BLaER1 (cell line): ENCODE results near the gene ENG.
"Not testable (repeated sequence)": the region's sequence is repeated elsewhere in the genome, so short reads cannot be mapped to it uniquely, and the experiment has no call there.

Experiments
- H3K27ac ChIP-seq: shearing (Covaris generic); formaldehyde crosslinking; 2 replicates; pipeline ENCODE4 v1.8.1; 2022
- H3K27me3 ChIP-seq: shearing (Covaris generic); formaldehyde crosslinking; 2 replicates; pipeline ENCODE4 v1.8.1; 2022
- H3K36me3 ChIP-seq: shearing (Covaris generic); formaldehyde crosslinking; 2 replicates; pipeline ENCODE4 v1.8.1; 2022
- H3K4me1 ChIP-seq: shearing (Covaris generic); formaldehyde crosslinking; 2 replicates; pipeline ENCODE4 v1.8.1; 2022
- H3K4me2 ChIP-seq: shearing (Covaris generic); formaldehyde crosslinking; 2 replicates; pipeline ENCODE4 v1.8.1; 2022
- H3K4me3 ChIP-seq: shearing (Covaris generic); formaldehyde crosslinking; 2 replicates; pipeline ENCODE4 v1.8.1; 2022
- H3K9ac ChIP-seq: shearing (Covaris generic); formaldehyde crosslinking; 2 replicates; pipeline ENCODE4 v1.8.1; 2022
- H3K9me3 ChIP-seq: shearing (Covaris generic); formaldehyde crosslinking; 2 replicates; pipeline ENCODE4 v1.8.1; 2022
- H4K20me1 ChIP-seq: shearing (Covaris generic); formaldehyde crosslinking; 2 replicates; pipeline ENCODE4 v1.8.1; 2022
- Cebpa-rat ChIP-seq: shearing (Covaris generic); IDR thresholded peaks from 2 replicates; pipeline ENCODE4 v1.8.1; 2022

ENG gene

DNA sequence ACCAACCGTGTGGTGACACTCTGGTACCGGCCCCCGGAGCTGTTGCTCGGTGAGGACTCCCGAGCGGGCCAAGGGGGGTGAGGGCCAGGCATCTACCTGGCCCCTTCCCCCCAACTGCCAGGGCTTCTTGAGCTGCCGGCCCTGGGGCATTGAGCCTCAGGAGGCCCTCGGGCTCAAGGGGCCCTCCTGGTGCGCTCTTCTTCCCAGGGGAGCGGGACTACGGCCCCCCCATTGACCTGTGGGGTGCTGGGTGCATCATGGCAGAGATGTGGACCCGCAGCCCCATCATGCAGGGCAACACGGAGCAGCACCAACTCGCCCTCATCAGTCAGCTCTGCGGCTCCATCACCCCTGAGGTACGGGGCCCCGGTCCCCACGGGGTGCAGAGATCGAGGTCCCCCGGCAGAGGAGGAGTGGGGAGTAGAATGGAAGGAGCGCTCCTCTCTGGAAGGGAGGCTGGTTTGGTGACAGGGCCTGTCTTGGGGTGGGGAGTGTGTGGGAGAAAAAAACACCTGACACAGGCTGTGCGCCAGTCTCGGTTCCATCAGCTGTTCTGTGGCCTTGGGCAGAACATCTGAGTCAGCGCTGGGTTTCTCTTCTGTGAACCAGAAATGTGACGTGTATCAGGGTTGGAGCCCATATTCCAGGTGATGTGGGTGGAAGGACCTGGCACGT lies 66.0 kb downstream of the ENG start:
- H3K9ac ChIP-seq: peak overlapping the region; percentile 98
- no peaks in the 10 kb centered on the region for H3K27me3 ChIP-seq
- H4K20me1 ChIP-seq: peaks cover 55% of the 10 kb centered on the region
- H3K4me3 ChIP-seq: peak overlapping the region; percentile 96
- H3K27ac ChIP-seq: peak overlapping the region; percentile 98
- H3K9me3 ChIP-seq: no peaks in the 10 kb centered on the region
- H3K4me1 ChIP-seq: peaks cover 79% of the 10 kb centered on the region
- H3K4me2 ChIP-seq: peak overlapping the region; percentile 92
- no peak for TF ChIP-seq Cebpa-rat
- H3K36me3 ChIP-seq: peaks cover 67% of the 10 kb centered on the region

DNA sequence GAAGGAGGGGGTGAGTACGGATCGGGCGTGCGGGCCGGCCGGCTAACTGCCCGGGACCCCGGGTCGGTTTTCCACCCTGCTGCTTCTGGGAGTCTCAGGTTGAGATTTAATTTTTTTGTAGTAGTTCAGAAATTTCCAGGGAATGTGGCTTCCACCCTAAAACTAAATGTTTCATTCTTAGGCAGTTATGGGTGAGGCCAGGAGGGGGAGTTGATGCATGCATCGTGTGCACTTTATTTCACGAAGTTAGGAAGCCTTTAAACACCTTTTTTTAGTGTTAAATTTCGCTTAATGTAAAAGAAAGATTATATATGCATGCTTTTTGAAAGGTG lies 67.7 kb downstream of the ENG start:
- TF ChIP-seq Cebpa-rat: no peak
- peak overlapping the region; percentile 98 for H3K27ac ChIP-seq
- H3K4me3 ChIP-seq: peak overlapping the region; percentile 96
- H3K36me3 ChIP-seq: peaks cover 49% of the 10 kb centered on the region
- H3K27me3 ChIP-seq: no peaks in the 10 kb centered on the region
- peak overlapping the region; percentile 92 for H3K4me2 ChIP-seq
- H3K4me1 ChIP-seq: peaks cover 79% of the 10 kb centered on the region
- peaks cover 55% of the 10 kb centered on the region for H4K20me1 ChIP-seq
- H3K9ac ChIP-seq: peak overlapping the region; percentile 98
- H3K9me3 ChIP-seq: no peaks in the 10 kb centered on the region

DNA sequence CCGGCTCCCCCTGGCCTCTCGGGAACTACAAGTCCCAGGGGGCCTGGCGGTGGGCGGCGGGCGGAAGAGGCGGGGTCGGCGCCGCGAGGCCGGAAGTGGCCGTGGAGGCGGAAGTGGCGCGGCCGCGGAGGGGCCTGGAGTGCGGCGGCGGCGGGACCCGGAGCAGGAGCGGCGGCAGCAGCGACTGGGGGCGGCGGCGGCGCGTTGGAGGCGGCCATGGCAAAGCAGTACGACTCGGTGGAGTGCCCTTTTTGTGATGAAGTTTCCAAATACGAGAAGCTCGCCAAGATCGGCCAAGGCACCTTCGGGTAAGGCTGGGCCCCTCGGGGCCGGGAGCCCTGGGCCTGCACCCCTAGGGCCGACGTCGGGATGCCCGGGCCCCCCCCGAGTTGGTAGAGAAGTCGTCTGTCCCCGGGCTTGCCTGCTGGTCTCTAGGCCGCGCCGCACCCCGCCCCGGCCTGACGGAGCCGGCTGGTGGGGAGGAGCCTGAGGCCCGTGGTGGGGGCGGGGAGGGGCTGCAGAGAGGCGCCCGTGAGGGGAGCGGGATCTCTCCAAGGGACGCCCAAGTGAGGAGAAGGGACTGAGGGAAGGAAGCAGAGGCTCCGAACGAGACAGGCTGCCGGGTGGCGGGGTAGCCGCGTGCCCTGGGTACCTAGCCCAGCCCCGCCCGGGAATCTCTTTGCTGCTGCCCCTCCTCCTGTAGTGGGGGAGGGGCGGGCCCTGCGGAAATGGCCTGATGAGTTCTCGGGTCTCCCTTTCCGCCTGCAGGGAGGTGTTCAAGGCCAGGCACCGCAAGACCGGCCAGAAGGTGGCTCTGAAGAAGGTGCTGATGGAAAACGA lies 68.3 kb downstream of the ENG start, which contains the start of gene CDK9:
Gene CDK9 (plus strand): TSS at position 102 of the 840 bp plus-strand sequence. CDS start 115 bp downstream, at position 217.
- Histone ChIP-seq H3K9me3 (no peaks in the 10 kb centered on the region), H3K27me3 (no peaks in the 10 kb centered on the region), H3K36me3 (peaks cover 43% of the 10 kb centered on the region), H3K27ac (peak within 1 kb of the TSS; percentile 98), H3K4me1 (peaks cover 79% of the 10 kb centered on the region), H4K20me1 (peaks cover 53% of the 10 kb centered on the region), H3K4me3 (peak within 1 kb of the TSS; percentile 96), H3K4me2 (peak within 1 kb of the TSS; percentile 92), H3K9ac (peak within 1 kb of the TSS; percentile 98)
- TF ChIP-seq Cebpa-rat: no peak

DNA sequence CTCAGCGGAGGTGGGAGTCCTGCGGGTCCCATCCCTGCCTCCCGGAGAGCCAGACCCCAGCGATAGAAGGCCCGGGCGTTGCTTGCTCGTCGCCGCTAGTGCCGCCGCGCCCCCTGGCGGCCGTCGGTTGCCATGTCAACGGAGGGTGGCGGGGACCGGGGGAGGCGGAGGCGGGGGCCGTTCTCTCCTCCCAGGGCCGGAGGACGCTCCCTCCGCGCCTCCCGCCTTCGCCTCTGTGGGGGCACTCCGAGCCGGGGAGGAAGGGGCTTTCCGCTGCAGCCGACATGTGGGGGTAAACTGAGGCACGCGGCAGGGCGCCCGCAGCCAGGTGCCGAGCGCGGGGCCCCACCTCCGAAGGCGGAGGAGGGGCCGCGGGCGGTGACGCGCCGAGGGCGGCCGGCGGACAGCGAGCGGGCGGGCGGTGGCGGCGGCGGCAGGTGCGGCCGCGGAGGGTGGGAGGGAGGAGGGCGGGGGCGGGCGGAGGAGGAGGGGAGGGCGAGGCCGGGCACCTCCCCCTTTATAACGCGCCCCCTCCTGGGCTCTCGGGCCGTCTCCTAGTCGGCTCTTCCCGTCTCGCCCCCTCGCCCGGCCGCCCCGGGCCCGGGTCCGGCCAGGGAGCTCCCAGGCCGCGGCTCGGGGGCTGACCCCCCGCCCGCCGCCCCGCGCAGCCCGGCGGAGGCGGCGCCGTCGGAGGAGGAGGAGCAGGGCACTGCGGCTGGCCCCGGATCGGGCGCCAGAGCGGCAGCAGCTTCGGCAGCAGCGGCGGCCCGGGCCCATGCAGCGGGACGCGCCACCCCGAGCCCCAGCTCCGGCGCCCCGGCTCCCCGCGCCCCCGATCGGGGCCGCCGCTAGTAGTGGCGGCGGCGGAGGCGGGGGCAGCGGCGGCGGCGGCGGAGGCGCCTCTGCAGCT lies 69.2 kb downstream of the ENG start:
- Histone ChIP-seq H3K9ac (peak overlapping the region; percentile 98), H3K4me1 (peaks cover 79% of the 10 kb centered on the region), H4K20me1 (peaks cover 48% of the 10 kb centered on the region), H3K27me3 (no peaks in the 10 kb centered on the region), H3K9me3 (no peaks in the 10 kb centered on the region), H3K36me3 (peaks cover 35% of the 10 kb centered on the region), H3K4me2 (peak overlapping the region; percentile 88), H3K27ac (peak overlapping the region; percentile 98), H3K4me3 (peak overlapping the region; percentile 96)
- no peak for TF ChIP-seq Cebpa-rat

DNA sequence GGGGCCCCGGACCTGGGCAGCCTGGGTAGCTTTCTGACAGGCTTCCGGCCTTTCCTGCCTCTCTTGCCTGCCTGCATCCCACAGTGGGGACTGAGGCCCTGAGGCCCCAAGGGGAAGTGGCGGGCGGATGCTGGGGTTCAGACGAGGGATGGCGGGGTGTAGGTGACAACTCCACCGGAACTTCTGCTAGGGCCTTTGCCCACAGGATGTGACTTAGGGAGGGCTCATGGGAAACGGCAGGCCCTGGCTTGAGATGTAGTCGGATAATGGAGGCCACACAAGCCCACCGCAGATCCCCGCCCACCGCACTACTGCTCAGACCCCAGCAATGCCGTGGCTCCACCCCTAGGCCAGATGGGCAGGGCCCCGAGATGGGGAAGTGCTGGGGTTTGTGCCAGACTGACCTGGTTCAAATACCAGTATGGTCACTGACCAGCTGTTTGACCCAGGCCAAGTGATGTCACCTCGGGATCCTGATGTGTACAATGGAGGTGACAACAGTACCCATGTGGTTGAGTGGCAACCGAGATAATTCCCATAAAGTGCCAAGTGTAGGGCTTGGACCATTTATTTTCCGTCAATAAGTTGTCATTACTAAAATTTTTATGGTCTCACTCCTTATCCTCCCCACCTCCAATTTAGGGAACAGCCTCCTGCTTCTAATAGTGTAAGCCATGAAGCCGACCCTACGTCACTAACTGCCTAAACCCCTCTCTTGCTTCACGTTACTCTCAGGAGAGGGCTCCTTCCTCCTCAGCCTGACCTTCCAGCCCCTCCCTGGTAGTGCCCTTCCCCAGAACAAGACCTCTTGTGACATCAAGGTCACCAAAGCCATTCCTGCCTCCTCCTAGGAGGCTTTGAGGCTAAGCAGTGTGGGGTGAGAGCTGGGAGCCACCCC lies 71.1 kb downstream of the ENG start:
- Histone ChIP-seq H3K4me2 (peak overlapping the region; percentile 88), H4K20me1 (peaks cover 44% of the 10 kb centered on the region), H3K27ac (peak overlapping the region; percentile 98), H3K4me3 (peak overlapping the region; percentile 96), H3K27me3 (no peaks in the 10 kb centered on the region), H3K36me3 (peaks cover 15% of the 10 kb centered on the region), H3K9ac (peak overlapping the region; percentile 98), H3K9me3 (no peaks in the 10 kb centered on the region), H3K4me1 (peaks cover 79% of the 10 kb centered on the region)
- TF ChIP-seq Cebpa-rat: 0 out of 2 replicates have a peak, but pooled peaks have one; percentile 22

DNA sequence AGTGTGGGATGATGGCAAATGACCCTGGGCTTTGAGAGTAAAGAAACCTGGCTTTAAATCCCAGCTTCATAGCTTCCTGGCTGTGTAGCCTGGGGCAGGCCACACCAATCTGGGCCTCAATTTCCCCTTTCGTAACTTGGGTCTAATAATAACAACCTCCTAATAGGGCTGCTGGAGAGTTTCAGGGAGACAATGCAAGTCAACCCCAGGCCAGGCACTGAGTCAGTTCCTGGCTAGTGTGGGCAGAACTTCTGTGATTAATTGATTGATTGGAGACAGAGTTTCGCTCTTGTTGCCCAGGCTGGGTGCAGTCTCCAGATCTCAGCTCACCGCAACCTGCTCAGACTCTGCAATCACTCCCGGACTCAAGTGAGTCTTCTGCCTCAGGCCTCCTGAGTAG lies 72.7 kb downstream of the ENG start:
- Histone ChIP-seq H3K36me3 (no peaks in the 10 kb centered on the region; the same call in 1 of the 2 replicates), H3K4me3 (no peak overlapping the region), H3K9me3 (no peaks in the 10 kb centered on the region), H4K20me1 (peaks cover 29% of the 10 kb centered on the region), H3K4me1 (peaks cover 69% of the 10 kb centered on the region), H3K4me2 (peak overlapping the region; percentile 88), H3K27ac (peak overlapping the region; percentile 47), H3K27me3 (no peaks in the 10 kb centered on the region), H3K9ac (no peak overlapping the region)
- no peak for TF ChIP-seq Cebpa-rat

DNA sequence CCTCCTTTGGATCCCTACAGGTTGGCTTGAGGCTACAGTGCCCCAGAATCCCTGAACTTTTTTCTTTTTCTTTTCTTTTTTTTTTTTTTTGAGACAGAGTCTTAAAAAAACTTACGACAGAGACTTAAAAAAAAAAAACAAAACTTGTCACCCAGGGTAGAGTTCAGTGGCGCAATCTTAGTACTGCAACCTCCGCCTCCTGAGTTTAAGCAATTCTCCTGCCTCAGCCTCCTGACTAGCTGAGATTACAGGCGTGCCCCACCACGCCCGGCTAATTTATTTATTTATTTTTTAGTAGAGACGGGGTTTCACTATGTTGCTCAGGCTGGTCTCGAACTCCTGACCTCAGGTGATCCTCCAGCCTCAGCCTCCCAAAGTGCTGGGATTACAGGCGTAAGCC lies 73.5 kb downstream of the ENG start:
- Histone ChIP-seq H3K9ac (peak overlapping the region; percentile 15; the same call in 1 of the 2 replicates), H3K4me2 (peak overlapping the region; percentile 88), H3K4me1 (peaks cover 73% of the 10 kb centered on the region), H4K20me1 (peaks cover 23% of the 10 kb centered on the region), H3K27ac (peak overlapping the region; percentile 92)
- peak; percentile 29; the same call in 1 of the 2 replicates for TF ChIP-seq Cebpa-rat
- not testable (repeated sequence) for H3K4me3 ChIP-seq, H3K36me3 ChIP-seq, H3K9me3 ChIP-seq, H3K27me3 ChIP-seq

DNA sequence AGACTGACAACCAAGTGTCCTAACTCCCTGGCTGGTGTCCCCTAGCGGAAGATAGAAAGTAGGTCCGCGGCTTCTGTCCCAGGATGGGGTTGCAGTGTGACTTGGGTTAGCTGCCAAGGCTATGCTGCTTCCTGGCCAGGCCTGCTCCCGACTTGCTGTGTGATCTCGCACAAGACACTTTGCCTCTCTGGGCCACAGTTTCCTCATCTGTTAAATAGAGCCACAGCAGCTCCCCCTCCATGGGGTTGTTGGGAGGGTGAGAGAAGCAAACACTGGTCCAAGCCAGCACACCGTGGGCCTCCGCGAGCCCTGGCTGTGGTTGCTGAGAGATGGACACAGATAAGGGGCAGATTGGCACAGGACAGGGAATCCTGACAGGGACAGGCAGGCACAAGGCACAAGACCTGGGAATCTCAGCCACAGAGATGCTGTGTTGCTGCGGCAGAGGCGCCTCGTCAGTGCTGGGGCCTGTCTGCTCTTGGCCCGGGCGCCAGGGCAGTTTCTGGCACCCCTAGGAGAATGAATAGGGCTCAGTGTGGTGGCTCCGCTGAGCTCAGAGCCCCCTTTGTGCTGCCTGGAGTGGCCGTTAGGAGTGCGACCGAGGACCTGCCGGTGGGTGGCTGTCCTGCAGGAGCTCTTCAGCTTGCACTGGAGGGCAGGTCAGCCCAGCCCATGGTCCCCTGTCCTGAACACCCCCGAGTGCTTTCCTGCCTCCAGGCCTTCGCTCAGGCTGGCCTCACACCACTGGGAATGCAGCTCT lies 74.2 kb downstream of the ENG start:
- peak overlapping the region; percentile 92 for H3K9ac ChIP-seq

More for the DNA sequence above, 74.2 kb downstream of the ENG start:
- Histone ChIP-seq H4K20me1 (peaks cover 29% of the 10 kb centered on the region), H3K27me3 (no peaks in the 10 kb centered on the region), H3K4me2 (peak overlapping the region; percentile 88), H3K27ac (peak overlapping the region; percentile 92), H3K9me3 (no peaks in the 10 kb centered on the region), H3K4me1 (peaks cover 79% of the 10 kb centered on the region), H3K4me3 (no peak overlapping the region), H3K36me3 (no peaks in the 10 kb centered on the region)
- TF ChIP-seq Cebpa-rat: no peak
